Caki2 (cell line): ENCODE results near the gene ENDOG. TPM values are rescaled to one million over a fixed set of nuclear protein-coding genes. Genes with fewer than 3 reads are reported as not detected.
"Not testable (repeated sequence)": the region's sequence is repeated elsewhere in the genome, so short reads cannot be mapped to it uniquely, and the experiment has no call there.

Experiments used
- DNase-seq: peaks from one replicate; pipeline ENCODE4 v3.0.0-alpha.2; 2015; ENCODE audit warnings: low read depth
- in situ Hi-C: cut with HindIII; loops from 2 replicates; pipeline ENCODE4 v1.10.0; 2016; ENCODE audit warnings: low sequenced_read_pairs, low pct_unique_long_range_greater_than_20kb, mixed read lengths
- total RNA-seq: library from RNA; depleted of rRNA; stranded (reverse); fragments of >200 nt; shearing (Covaris generic); gene quantifications from 2 replicates; pipeline ENCODE4 v1.2.3, GENCODE V29; 2014; ENCODE audit warnings: low replicate concordance

Gene ENDOG
- total RNA-seq, 1 experiment from 2014 or later, result 28.4 TPM

DNA sequence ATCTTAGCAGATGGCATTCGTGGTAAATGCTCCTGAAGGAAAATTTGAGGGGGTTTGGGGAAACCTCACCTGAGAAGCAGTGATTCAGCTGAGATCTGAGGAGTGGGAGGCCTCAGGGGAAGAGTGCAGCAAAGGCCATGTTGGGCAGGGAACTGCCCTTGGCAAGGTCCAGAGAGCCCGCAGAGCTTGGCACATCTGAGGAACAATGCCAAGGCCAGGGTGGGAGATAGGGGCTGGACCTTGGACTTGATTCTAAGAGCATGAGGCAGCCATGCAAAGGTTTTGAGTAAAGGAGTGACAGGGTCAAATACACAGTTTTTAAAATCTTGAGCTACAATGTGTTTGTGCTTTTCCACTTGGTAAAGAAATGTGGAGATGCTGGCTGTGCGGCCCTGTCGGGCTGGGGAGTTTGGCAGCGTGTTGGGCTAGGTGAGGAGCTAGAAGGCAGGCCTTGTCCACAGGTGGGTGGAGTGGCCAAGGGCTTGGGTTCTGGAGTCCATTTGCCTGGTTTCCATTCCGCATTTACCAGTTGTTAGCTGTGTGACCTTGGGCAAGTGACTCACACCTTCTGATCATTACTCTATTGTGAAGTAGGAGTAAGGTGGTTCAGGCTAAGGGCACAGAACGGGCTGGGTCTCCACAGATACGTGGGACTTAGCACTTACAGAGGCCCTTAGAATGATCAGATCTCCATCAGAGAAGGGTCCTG, 25.2 kb upstream of the ENDOG start:
- no peak for DNase-seq
- in situ Hi-C loops, result no loop called here

DNA sequence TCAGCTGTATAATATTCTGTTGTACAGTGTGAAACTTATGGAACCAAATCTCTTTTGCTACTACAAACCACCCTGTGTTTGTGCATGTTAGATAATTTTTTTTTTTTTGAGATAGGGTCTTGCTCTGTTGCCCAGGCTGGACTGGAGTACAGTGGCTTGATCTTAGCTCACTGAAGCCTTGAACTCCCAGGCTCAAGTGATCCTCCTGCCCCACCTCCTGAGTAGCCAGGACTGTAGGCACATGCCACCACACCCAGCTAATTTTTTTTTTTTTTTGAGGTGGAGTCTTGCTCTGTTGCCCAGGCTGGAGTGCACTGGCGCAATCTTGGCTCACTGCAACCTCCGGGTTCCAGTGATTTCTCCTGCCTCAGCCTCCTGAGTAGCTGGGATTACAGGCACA, 23.3 kb upstream of the ENDOG start:
- DNase-seq, in situ Hi-C loops: not testable (repeated sequence)

DNA sequence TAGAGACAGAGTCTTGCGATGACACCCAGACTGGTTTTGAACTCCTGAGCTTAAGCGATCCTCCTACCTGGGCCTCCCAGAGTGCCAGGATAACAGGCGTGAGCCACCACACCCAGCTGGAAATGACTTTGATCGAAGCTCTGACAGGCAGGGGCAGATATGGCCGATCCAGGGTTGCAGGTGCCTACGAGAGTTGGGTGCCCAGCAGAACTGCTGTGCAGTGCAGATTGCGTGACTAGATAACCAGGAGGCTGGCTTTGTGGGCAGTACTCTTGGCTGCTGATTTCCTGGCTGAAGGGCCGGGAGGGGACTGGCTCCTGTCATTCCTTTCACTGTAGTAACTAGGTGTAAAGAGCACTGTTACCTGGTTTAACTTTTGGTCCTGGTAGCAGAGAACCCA, 19.4 kb upstream of the ENDOG start:
- in situ Hi-C loops, result no loop called here
- no peak for DNase-seq

DNA sequence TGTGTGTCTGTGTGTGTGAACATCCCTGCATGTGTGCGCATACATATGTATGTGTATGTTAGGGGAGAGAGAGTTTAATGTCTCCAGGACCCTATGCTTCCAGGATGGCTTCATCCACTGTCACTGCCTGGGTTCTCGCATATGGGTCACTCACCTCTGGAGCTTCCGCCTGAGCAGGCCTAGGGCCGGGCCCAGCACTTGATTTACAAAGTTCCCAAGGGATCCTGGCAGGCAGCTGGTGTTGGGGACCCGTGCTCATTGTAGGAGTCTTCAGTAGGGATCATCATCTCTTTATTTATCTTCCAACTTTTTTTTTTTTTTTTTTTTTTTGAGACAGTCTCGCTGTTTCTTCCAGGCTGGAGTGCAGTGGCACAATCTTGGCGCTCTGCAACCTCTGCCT, 18.2 kb upstream of the ENDOG start:
- in situ Hi-C loops, result no loop called here
- DNase-seq, result no peak

DNA sequence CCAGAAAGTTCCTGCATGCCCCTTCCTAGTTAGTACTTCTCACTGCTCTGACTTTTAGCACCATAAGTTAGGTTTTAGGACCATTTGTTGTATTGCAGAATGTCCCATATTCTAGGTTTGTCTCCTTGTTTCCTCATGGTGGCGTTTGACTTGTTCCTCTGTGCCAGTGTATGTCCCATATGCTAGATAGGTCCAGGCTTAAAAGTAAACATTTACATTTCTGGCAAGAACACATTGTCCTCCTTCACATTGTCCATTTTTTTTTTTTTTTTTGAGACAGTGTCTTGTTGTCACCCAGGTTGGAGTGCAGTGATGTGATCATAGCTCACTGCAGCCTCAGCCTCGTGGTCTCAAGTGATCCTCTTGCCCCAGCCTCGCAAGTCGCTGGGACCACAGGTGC, 15.8 kb upstream of the ENDOG start:
- in situ Hi-C loops, result no loop called here
- DNase-seq, result no peak

DNA sequence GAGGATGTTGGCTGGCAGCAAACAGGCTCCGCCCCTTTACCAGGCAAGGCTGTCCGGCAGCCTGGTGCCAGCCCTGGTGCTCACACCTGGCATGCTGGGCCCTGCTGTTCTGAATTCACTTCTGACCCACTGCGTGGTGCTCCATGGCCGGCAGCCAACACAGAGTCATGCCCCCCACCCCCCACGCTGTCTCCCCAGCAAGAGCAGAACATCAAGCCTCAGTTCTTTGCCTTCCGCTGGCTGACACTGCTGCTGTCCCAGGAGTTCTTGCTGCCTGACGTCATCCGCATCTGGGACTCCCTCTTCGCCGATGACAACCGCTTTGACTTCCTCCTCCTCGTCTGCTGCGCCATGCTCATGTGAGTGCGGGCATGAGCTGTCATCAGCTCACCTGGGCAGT, 12.6 kb upstream of the ENDOG start:
- DNase-seq, result no peak
- in situ Hi-C loops, result no loop called here

DNA sequence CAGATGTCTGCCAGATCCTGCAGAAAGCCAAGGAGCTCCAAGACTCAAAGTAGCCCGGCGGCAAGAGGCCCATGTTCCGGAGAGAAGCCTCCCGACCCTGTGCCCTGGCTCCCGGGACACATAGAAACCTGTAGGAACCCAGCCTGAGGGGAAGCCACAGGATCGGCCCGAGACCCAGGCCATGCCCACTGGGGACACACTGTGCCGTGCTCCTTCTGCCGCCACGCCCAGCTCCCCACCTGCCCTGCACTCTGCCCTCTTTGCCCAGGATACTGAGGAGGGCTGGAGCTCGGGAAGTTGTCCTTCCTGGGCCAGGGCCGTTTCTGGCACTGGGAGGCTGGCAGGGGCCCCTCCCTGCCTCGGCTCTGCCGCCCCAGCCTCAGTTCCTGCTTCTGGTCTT, 10.5 kb upstream of the ENDOG start:
- in situ Hi-C loops, result no loop called here
- no peak for DNase-seq

DNA sequence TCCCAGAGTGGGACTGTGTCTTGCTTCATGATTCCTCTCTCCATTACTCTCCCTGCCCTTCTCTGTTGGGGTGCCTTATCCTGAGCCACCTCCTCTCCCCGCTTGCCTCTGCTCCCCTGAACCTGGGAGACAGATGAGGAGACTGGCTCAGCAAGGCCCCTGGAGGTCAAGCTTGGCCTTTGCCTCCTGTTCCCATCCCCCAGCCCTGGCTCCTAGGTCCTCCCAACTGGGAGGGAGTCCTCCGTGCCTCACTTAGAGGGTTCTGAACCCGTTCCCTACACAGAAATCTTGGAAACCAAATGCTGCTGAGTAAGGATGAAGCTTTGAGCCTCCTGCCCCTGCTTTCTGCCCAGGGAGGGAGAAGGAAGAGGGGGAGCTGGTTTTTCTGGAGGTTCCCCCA, 9.8 kb upstream of the ENDOG start:
- in situ Hi-C loops, result no loop called here
- DNase-seq, result no peak

DNA sequence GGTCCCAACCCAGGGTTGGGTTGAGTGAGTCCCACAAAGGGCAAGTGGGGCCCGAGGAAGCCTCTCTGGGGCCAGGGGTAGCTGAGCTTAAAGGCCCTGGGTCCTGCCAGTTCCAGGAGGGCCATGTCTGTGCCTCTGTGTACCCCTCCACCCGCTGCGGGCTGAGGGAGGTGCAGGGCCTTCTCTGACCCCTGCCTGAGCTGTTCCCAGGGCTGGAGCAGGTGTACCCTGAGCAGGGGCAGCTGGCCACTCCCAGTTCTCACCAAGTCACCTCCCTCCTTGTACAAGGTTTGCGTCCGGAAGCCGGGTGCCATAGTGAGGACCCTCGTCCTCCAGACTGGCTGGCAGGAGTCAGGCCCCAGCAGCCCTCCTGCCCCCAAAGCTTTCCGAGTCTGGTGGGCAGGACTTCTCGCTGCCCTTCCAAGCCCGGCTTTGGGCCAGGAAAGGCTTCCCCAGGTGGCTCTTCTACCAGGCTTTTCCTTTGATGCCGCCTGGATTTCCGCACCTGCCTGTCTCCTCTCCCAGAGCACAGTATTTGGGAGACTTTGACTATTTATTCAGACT, 9.2 kb upstream of the ENDOG start:
- in situ Hi-C loops, result no loop called here
- DNase-seq, result no peak

DNA sequence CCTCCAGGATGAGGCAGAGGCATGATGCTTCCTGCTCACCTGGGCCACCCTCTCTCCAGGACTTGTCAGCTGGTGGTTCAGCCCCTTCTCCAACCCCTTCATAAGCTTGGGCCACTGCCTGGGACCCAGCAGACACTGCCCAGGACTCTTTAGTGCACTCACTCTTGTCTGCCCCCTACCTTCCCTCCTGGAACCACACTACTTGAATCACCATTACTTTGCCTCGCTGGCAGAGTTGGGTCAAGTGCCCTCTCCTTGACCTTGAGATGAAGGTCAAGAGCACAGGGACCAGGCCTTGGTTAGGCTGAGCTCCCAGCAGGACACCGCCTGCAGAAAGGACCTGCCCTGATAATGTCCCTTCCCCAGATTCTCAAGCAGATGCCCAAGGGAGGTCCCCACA, 8.5 kb upstream of the ENDOG start:
- in situ Hi-C loops, result no loop called here
- no peak for DNase-seq

DNA sequence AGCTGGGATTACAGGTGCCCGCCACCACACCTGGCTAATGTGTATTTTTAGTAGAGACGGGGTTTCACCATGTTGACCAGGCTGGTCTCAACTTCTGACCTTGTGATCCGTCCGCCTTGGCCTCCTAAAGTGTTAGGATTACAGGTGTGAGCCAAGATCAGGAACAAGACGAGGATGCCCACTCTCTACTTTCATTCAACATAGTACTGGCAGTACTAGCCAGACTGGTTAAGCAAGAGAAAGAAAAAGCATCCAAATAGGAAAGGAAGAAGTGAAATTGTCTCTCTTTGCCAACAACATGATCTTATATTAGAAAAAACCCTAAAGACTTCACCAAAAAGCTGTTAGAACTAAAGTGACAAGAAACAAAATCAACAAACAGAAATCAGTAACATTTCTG, 7.4 kb upstream of the ENDOG start:
- in situ Hi-C loops, result no loop called here
- no peak for DNase-seq

DNA sequence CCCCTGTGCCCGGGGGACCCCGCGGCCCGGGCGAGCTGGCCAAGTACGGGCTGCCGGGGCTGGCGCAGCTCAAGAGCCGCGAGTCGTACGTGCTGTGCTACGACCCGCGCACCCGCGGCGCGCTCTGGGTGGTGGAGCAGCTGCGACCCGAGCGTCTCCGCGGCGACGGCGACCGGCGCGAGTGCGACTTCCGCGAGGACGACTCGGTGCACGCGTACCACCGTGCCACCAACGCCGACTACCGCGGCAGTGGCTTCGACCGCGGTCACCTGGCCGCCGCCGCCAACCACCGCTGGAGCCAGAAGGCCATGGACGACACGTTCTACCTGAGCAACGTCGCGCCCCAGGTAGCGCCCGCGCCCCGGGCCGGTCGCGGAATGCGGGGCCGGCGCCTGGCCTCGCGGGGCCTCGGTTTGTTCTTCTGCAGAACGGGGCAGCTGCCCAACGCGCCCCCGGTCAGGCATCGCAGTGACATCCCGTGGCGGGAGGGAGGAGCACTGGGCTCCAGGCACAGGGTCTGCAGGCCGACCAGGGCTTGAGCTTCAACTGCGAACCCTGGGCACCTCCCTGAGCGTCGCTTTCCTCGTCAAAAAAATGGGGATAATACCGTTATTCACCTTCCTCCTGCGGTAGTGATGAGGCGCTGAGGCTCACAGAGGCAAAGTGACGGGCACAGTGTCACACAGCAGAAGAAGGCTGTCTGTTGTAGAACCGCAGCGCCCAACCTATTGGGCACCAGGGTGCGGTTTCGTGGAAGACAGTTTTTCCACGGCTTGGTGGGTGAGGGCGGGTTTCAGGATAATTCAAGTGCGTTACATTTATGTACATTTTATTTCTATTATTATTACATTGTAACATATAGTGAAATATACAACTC, 777 bp downstream of the ENDOG start:
- in situ Hi-C loops, result no loop called here
- peak; percentile 30 for DNase-seq

DNA sequence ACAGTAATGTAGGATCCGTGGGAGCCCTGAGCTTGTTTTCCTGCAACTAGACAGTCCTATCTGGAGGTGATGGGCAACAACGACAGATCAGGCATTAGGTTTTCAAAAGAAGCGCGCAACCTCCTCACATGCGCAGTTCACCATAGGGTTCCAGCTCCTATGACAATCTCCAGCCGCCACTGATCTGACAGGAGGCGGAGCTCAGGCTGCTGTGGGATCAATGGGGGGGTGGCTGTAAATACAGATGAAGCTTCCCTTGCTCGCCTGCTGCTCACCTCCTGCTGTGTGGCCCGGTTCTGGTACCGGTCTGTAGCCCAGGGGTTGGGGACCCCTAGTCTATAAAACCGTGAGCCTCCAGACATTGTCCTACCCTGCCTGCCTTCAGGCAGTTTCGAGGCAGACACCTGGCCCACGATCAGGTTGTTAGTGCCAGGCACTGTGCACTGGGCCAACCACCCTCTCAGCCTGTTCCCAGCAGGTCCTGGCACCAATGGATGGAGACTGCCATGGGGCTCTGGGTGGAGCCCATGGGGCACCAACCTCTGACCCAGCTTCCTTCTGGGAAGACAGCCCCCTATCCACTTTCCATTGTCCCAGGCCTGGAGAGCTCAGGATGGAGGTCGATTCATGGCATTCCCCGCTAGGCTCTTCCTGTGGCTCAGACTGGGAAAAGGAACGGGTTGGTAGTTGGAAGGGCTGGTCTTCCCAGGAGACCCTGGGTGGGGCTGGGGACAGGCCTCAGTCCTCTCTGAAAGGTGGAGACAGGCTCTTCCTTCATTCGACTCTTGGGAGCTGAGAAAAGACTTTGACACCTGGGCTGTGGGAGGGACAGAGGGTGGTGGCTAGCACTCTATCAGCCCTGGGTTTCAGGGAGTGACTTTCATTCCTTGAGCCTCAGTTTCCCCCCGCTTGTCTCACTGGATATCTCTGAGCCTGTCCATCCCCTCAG, 1.7 kb downstream of the ENDOG start:
- in situ Hi-C loops, result no loop called here
- no peak for DNase-seq

DNA sequence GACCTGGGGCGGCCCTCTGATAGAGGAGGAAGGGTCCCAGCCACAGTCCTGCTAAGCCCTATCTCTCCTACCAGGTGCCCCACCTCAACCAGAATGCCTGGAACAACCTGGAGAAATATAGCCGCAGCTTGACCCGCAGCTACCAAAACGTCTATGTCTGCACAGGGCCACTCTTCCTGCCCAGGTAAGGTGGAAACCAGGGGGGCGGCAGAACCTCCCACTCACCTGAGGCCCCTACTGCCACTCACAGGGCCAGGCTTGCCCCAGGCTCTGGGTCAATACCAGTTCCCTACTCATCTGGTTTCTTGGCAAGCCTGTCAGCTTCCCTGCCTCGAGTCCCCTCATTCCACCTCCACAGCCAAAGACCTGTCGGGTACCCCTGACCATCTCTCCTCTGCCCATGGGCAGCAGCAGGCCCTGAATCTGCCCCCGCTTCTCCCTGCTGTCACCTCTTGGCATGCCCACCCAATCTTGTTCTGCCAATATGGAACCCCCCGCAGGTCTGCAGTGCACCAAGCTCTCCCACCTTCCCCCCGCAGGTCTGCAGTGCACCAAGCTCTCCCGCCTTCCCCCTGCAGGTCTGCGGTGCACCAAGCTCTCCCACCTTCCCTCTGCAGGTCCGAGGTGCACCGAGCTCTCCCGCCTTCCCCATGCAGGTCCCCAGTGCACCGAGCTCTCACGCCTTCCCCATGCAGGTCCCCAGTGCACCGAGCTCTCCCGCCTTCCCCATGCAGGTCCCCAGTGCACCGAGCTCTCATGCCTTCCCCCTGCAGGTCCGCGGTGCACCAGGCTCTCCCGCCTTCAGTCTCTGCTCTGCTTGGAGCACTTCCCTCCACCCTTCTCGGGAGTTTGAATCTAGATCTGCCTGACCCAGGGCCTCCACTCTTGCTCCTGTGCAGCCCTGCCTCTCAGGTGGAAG, 2.6 kb downstream of the ENDOG start:
- DNase-seq, result no peak
- in situ Hi-C loops, result no loop called here

DNA sequence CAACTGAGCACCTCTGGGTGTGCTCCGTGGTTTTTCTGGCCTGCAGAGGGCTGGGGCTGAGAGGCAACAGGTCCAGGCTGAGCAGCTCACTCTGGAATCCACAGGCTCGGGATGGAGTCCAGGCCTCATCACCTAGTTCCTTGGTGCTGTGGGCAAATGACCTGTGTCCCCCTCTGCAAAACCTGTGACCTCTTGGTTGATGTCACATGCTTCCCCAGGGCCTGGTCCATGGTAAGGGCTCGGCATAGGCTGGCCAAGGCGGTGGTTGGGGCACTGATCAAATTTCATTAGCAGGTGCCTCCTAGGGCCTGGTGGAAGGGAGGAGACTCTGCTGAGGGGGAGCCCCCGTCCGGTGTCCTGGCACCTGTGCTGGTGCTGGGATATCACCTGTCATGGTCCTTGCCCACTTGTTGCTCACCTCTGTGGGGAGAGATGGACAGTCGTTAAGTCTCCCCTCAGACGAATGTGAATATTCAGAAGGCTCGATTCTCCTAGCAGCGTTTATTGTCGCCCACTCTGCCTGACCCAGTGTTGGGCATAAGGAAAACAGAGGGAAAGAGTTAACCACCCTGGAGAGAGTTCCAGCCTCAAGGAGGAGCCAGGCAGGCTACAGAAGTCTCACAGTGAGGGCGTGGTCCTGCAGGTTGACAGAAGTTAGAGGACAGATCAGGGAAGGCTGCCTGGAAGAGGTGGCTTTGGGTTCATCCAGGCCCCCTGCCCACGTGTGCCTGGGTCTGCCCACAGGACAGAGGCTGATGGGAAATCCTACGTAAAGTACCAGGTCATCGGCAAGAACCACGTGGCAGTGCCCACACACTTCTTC, 3.5 kb downstream of the ENDOG start:
- in situ Hi-C loops, result no loop called here
- no peak for DNase-seq

DNA sequence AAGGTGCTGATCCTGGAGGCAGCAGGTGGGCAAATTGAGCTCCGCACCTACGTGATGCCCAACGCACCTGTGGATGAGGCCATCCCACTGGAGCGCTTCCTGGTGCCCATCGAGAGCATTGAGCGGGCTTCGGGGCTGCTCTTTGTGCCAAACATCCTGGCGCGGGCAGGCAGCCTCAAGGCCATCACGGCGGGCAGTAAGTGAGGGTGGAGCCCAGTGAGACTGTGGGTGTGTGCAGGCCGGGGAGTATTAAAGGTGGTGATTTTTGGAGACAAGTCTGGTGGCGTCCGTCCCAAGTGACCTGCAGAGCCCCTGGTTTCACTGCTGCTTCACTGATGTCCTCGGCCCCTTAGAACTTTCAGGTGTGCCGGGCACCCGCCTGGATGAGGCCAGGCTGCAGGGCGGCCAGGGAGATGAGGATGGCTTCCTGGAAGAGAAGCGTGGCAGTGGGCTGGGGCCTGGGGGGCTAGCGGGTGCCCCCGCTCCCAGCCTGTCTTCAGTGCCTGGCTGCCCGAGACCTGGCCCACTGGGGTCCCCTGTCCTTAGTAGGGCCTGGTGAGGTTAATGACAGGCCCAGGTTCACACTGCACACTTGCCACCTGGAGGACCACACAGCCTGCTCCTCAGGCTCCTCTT, 4.2 kb downstream of the ENDOG start:
- in situ Hi-C loops, result no loop called here
- DNase-seq, result no peak
